Fibroblast of peridontal ligament (primary cell): Measurements from ENCODE around the gene DXO.
"Not testable (repeated sequence)": the region's sequence is repeated elsewhere in the genome, so short reads cannot be mapped to it uniquely, and the experiment has no call there.

ENCODE experiments used
- DNase-seq: peaks from one replicate; pipeline ENCODE4 v3.0.0-alpha.2; 2010; ENCODE audit errors: extremely low read depth

Gene DXO

GRCh38 chr6:31980195-31980876, 8.4 kb upstream of the DXO start:
- DNase-seq, result not testable (repeated sequence)

GRCh38 chr6:31979238-31979898, 7.4 kb upstream of the DXO start:
- no peak for DNase-seq

- DNase-seq, result no peak
These were observed 6.9 kb upstream of the DXO start for GRCh38 chr6:31978831-31979230.

- DNase-seq, result no peak
These were observed 6.0 kb upstream of the DXO start for GRCh38 chr6:31977816-31978431.

- DNase-seq, result not testable (repeated sequence)
These were observed 4.1 kb upstream of the DXO start for GRCh38 chr6:31976065-31976464.

GRCh38 chr6:31972709-31973350, 892 bp upstream of the DXO start:
- peak; percentile 60 for DNase-seq

- no peak for DNase-seq
These were observed 502 bp downstream of the DXO start for GRCh38 chr6:31971279-31971992.

GRCh38 chr6:31970604-31971271, 1.2 kb downstream of the DXO start:
- peak; percentile 17 for DNase-seq

GRCh38 chr6:31969712-31970603, 2.0 kb downstream of the DXO start:
- peak; percentile 9 for DNase-seq

GRCh38 chr6:31968791-31969711, 2.9 kb downstream of the DXO start:
- DNase-seq, result no peak

- no peak for DNase-seq
These were observed 3.6 kb downstream of the DXO start for GRCh38 chr6:31968326-31968725.

GRCh38 chr6:31967926-31968320, 4.0 kb downstream of the DXO start:
- no peak for DNase-seq

GRCh38 chr6:31966997-31967925, 4.7 kb downstream of the DXO start:
- no peak for DNase-seq

- no peak for DNase-seq
These were observed 5.4 kb downstream of the DXO start for GRCh38 chr6:31966506-31966905.

GRCh38 chr6:31965700-31966099, 6.2 kb downstream of the DXO start:
- DNase-seq, result no peak

- no peak for DNase-seq
These were observed 8.0 kb downstream of the DXO start for GRCh38 chr6:31963921-31964320.

GRCh38 chr6:31961616-31962015, 10.3 kb downstream of the DXO start:
- no peak for DNase-seq
